HG02588 (cell line): ENCODE results near the gene DDX4.

ENCODE experiments used
- ATAC-seq: cut with Tn5 transposase; IDR thresholded peaks from one replicate; pipeline ENCODE4 v1.9.1; 2021; ENCODE audit warnings: mild to moderate bottlenecking, moderate library complexity; ENCODE audit not compliant: unreplicated experiment

DDX4 gene

GRCh38 chr5:55820488-55820887, 82.6 kb downstream of the DDX4 start:
- ATAC-seq, result no peak

GRCh38 chr5:55821731-55822512, 84.1 kb downstream of the DDX4 start:
- ATAC-seq, result no peak

DNA sequence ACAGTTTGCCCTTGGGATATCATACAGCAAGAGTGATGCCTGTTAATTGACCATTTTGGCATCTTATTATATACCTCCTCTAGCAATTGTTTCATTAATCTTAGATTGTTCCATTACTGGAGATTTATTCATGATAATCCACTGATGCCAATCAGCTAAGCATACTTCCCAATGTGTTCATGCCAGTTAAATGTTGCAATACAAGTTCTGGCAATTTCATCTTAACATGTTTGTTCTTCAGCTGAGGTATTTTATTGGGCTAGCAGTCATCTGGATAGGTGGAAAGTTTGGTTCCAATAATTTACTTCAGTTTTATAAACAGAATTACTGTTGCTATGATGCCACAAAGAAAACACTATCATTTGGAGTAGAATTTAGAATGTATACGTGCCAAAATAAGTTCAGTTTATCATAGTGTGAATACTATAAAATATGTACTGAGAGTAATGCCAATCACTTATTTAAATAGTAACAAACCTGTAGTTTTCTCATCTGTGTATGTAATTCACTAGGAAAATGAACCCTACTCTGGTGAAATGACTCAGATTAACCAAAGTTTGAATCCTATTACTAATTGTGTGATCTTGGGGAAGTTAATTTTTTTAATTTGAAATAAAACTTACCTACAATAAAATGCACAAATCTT, 85.4 kb downstream of the DDX4 start:
- ATAC-seq, result no peak

GRCh38 chr5:55829956-55830355, 92.1 kb downstream of the DDX4 start:
- ATAC-seq, result no peak

DNA sequence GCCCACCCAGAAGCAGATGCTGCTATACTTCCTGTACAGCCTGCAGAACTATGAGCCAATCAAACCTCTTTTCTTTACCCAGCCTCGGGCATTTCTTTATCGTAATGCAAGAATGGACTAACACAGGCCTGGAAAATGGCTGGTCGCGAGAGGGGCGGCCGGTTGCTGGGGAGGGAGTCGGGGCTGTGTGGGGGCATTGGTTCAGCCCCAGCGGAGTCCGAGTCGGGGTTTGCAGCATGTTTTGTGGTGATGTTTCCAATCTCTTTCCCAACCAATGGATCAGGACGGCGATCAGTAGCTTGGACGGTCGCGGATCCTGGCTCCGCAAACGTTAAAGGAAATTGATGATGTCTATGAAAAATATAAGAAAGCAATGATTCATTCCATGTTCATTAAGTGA, 94.6 kb downstream of the DDX4 start:
- no peak for ATAC-seq

GRCh38 chr5:55836191-55836590, 98.3 kb downstream of the DDX4 start:
- ATAC-seq, result no peak

GRCh38 chr5:55841976-55842375, 104.1 kb downstream of the DDX4 start:
- no peak for ATAC-seq

DNA sequence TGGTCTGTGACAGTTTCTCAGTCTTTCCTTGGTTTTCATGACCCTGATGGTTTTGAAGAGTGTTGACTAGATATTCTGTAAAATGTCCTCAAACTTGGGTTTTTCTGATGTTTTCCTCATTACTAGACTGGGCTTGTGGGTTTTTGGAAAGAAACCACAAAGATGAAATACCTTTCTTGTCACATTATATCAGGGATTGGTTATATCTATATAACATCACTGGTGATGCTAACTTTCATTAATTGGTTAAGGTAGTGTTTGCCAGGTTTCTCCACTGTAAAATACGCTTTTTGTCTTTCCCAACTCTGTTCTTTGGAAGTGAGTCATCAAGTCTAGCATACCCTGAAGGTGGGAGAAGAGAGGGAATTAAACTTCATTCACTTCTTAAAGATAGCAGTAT, 110.0 kb downstream of the DDX4 start:
- ATAC-seq, result no peak

DNA sequence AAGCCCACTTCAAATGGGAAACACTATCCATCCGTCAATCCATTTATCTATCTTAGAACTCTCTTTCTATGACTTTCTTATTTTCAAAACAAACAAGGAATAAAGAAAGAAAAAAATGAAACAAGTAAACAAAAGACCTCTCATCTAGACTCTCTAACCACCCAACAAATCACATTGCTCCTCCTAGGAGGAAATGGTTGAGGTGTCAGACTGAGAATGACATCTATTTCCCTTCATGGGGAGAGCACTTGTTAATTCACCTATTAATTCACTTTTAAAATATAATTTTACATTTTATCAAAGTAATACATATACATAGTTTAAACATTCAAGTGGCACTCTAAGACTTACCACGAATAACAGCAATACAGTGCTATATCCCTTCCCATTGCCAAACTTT, 110.9 kb downstream of the DDX4 start:
- no peak for ATAC-seq

DNA sequence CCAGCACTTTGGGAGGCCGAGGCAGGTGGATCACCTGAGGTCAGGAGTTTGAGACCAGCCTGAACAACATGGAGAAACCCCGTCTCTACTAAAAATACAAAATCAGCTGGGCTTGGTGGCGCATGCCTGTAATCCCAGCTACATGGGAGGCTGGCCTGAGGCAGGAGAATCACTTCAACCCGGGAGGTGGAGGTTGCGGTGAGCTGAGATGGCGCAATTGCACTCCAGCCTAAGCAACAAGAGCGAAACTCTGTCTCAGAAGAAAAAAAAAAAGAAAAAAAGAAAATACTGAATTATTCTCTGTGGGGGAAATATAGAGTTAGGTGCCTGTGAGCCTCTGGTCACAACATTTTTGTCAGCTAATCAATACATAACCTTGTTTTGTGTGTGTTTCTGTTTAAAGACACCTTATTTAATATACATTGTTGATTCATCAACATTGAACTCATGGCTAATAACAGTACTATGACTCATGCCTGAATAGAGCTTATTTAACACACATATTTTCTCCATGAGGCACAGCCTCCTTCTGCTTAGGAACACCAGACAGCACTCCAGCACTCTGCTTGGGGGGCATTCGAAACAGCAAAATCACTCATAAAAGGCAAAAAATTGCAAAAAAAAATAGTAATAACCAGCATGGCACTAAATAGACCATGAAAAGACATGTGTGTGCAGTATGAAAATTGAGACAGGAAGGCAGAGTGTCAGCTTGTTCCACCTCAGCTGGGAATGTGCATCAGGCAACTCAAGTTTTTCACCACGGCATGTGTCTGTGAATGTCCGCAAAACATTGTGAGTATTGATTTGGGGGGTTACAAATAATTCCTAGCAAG, 113.2 kb downstream of the DDX4 start, which contains the start of gene IL31RA:
Gene IL31RA (plus strand): TSS at position 519 of the 836 bp plus-strand sequence. CDS start 214 bp downstream, at position 733.
- ATAC-seq, result no peak

DNA sequence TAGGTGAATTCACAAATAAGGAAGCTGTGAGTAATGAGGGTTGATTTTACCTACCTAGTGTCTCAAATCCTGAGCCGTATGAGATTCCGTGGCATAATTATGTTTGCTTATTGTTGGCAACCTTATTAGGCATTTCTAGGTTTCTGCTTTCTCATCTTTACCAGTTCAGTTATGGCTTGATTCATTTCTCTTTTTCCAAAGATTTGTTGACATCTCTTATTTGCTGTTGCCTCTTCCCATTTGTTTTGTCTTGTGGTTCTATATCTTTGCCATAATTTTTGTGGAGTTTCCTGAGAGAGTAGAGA, 113.8 kb downstream of the DDX4 start:
- ATAC-seq, result no peak

GRCh38 chr5:55852503-55852902, 114.6 kb downstream of the DDX4 start:
- no peak for ATAC-seq

GRCh38 chr5:55853041-55853670, 115.3 kb downstream of the DDX4 start:
- no peak for ATAC-seq

GRCh38 chr5:55853818-55854217, 116.0 kb downstream of the DDX4 start:
- ATAC-seq, result no peak

DNA sequence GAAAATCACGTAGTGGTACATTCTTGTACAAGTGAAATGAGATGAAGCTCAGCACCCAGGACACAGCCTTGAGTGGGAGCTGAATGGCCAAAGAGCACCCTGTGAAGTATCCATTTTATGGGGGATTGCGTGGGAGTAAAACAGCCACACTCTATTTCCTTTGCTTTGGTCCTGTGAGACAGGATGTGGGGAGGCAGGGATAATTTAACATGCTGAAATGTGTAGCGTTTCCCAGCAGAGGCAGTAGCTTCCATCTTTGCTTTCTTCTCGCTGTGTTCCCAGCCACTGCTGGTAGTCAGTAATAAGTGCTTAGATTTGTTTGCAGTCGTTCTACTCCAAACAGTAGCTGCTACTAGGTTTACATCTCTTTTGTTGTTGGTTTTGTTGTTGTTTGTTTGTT, 117.6 kb downstream of the DDX4 start:
- ATAC-seq, result no peak

DNA sequence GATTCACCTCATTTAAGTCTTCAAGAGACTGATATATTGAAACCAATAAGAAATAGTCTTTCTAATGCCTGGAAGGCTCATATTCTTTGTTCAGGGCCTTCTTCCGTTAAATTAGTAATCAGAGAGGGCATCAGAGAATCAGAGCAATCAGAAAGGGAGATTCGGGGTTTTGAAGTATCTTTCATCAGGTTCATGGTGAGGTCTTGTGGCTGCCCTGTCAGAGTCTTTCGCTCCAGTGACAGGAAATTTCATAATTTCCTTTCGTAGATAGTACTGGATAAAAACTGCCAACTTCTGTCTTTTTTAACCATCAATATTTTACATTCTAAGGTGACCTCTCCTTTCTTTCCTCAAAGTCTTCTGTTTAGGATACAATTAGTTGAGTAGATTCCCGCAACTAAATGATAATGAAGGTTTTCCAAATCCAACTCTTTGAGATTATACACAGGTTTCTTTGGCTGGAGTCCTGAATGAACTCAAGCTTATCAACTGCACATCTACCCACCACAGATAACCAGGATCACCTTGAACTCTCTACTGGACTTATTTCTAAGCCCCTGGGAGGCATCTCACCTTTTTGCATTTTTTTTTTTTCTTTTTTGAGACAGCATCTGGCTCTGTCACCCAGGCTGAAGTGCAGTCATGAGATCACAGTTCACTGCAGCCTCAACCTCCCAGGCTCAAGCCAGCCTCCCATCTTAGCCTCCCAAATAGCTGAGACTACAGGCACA, 118.8 kb downstream of the DDX4 start:
- no peak for ATAC-seq

GRCh38 chr5:55857247-55857640, 119.4 kb downstream of the DDX4 start:
- no peak for ATAC-seq

DNA sequence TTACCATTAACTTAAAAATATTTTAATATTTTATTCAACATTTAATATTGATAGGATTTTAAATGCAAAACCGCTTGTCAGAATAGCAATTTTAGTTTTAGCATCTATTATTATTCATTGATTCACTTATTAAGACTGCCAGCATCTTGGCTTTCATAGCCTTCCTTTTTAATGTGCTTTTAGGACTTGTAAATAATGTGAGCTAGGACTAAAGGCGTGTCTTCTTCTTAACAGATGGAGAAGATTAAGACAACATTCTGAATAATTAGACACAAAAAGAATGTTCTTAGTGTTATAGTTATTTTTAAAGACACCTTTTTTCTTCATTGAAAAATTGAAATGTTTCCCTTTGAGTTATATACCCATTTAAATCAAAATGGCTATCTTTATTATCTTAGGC, 120.2 kb downstream of the DDX4 start:
- ATAC-seq, result no peak

DNA sequence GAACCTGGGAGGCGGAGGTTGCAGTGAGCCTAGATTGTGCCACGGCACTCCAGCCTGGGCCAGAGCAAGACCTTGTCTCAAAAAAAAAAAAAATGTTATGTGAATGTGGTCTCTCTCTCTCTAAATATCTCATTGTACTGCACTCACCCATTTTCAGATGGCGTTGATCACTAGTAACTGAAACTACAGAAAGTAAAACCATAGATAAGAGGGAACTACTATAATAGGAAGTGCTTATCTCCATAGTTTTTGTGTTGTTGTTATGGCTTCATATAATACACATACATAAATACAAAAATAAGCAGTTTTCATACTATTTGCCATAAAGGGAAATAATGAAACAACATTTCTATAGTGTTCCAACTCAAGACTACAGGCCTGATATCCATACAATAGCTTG, 122.4 kb downstream of the DDX4 start:
- ATAC-seq, result no peak

- no peak for ATAC-seq
These were observed 122.8 kb downstream of the DDX4 start for GRCh38 chr5:55860709-55861108.
